ENCODE data around the gene NOL4L. TPM values are rescaled to one million over a fixed set of nuclear protein-coding genes. Genes with fewer than 3 reads are reported as not detected.

Gene NOL4L
- total and polyA plus RNA-seq, 2 experiments from 2014 or later: 38.8 to 39.2 TPM

GRCh38 chr20:32526125-32526524 is 59.0 kb downstream of the NOL4L start:
- Mint-ChIP-seq H3K4me1 (peaks cover 10% of the 10 kb centered on the region), H3K27ac (no peak overlapping the region)

More at GRCh38 chr20:32526125-32526524, 59.0 kb downstream of the NOL4L start:
- Histone ChIP-seq H3F3A (replicated peaks; ENCODE audit: low read depth) (no peaks in the 10 kb centered on the region; the same call in 1 of the 2 replicates), H3K79me2 (replicated peaks; ENCODE audit: insufficient read depth) (no peaks in the 10 kb centered on the region), H3K27me3 (ENCODE audit: insufficient read depth) (no peaks in the 10 kb centered on the region), H3K4me1 (ENCODE audit: insufficient read depth) (peaks cover 18% of the 10 kb centered on the region; the same call in 1 of the 2 replicates), H3K4me2 (no peak overlapping the region), H4K20me1 (replicated peaks; ENCODE audit: insufficient read depth) (no peaks in the 10 kb centered on the region; the same call in 1 of the 2 replicates), H3K9me2 (ENCODE audit: insufficient read depth) (no peaks in the 10 kb centered on the region), H3K4me3 (no peak overlapping the region), H3K27ac (ENCODE audit: low read depth) (no peak overlapping the region), H3K36me3 (ENCODE audit: insufficient read depth) (no peaks in the 10 kb centered on the region), H2AFZ (no peak overlapping the region)
- no peak for DNase-seq (ENCODE audit: low spot score)
- Mint-ChIP-seq H3K4me3 (no peak overlapping the region), H3K9me3 (no peaks in the 10 kb centered on the region), H3K36me3 (ENCODE audit: low read depth) (no peaks in the 10 kb centered on the region), H3K27me3 (ENCODE audit: insufficient read depth, low read depth, poor library complexity) (peaks cover 13% of the 10 kb centered on the region)
- TF ChIP-seq ZNF114 (CRISPR knock-in tag; IDR thresholded peaks at IDR 0.05): no peak
- no peak for TF ChIP-seq CREB1 (CRISPR knock-in tag; IDR thresholded peaks at IDR 0.05; ENCODE audit: low read depth)
- no peak for TF ChIP-seq ETS1 (IDR thresholded peaks at IDR 0.05)
- no peak for TF ChIP-seq REST (IDR thresholded peaks at IDR 0.05; ENCODE audit: unreplicated experiment)
- TF ChIP-seq JUNB (IDR thresholded peaks at IDR 0.05; ENCODE audit: unreplicated experiment): no peak
- TF ChIP-seq NANOG (IDR thresholded peaks at IDR 0.05; ENCODE audit: borderline replicate concordance): no peak
- ATAC-seq: no peak

Measured in GM23338 (cell line).